ENCODE results near the gene GANAB.

- TF ChIP-seq, protein P1, sequence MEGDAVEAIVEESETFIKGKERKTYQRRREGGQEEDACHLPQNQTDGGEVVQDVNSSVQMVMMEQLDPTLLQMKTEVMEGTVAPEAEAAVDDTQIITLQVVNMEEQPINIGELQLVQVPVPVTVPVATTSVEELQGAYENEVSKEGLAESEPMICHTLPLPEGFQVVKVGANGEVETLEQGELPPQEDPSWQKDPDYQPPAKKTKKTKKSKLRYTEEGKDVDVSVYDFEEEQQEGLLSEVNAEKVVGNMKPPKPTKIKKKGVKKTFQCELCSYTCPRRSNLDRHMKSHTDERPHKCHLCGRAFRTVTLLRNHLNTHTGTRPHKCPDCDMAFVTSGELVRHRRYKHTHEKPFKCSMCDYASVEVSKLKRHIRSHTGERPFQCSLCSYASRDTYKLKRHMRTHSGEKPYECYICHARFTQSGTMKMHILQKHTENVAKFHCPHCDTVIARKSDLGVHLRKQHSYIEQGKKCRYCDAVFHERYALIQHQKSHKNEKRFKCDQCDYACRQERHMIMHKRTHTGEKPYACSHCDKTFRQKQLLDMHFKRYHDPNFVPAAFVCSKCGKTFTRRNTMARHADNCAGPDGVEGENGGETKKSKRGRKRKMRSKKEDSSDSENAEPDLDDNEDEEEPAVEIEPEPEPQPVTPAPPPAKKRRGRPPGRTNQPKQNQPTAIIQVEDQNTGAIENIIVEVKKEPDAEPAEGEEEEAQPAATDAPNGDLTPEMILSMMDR (IDR thresholded peaks at IDR 0.05; ENCODE audit: low read depth, low read length, missing input control): no peak
- no peak for TF ChIP-seq NR2F2 (IDR thresholded peaks at IDR 0.05)
- TF ChIP-seq EGR1 (IDR thresholded peaks at IDR 0.05; ENCODE audit: low read depth in 2 of 2): no peak
- no peak for TF ChIP-seq GABPA (IDR thresholded peaks at IDR 0.05 in 1 of 2, conservative IDR thresholded peaks at IDR 0.05 in 1 of 2)
- no peak for TF ChIP-seq TAF1 (conservative IDR thresholded peaks at IDR 0.05)
- TF ChIP-seq, protein P2, sequence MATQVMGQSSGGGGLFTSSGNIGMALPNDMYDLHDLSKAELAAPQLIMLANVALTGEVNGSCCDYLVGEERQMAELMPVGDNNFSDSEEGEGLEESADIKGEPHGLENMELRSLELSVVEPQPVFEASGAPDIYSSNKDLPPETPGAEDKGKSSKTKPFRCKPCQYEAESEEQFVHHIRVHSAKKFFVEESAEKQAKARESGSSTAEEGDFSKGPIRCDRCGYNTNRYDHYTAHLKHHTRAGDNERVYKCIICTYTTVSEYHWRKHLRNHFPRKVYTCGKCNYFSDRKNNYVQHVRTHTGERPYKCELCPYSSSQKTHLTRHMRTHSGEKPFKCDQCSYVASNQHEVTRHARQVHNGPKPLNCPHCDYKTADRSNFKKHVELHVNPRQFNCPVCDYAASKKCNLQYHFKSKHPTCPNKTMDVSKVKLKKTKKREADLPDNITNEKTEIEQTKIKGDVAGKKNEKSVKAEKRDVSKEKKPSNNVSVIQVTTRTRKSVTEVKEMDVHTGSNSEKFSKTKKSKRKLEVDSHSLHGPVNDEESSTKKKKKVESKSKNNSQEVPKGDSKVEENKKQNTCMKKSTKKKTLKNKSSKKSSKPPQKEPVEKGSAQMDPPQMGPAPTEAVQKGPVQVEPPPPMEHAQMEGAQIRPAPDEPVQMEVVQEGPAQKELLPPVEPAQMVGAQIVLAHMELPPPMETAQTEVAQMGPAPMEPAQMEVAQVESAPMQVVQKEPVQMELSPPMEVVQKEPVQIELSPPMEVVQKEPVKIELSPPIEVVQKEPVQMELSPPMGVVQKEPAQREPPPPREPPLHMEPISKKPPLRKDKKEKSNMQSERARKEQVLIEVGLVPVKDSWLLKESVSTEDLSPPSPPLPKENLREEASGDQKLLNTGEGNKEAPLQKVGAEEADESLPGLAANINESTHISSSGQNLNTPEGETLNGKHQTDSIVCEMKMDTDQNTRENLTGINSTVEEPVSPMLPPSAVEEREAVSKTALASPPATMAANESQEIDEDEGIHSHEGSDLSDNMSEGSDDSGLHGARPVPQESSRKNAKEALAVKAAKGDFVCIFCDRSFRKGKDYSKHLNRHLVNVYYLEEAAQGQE (IDR thresholded peaks at IDR 0.05): no peak
- TF ChIP-seq ZBTB33 (IDR thresholded peaks at IDR 0.05): no peak
- no peak for TF ChIP-seq RAD21 (IDR thresholded peaks at IDR 0.05)
- no peak for TF ChIP-seq RXRA (IDR thresholded peaks at IDR 0.05)
- TF ChIP-seq SP1 (IDR thresholded peaks at IDR 0.05): no peak
- TF ChIP-seq YY1 (IDR thresholded peaks at IDR 0.05): no peak
- TF ChIP-seq ATF3 (IDR thresholded peaks at IDR 0.05): no peak
Observed at GRCh38 chr11:62605902-62606301, 40.5 kb downstream of the GANAB start.
